IMR-90 (cell line): ENCODE measurements around the gene SOX11. TPM values are rescaled to one million over a fixed set of nuclear protein-coding genes. Genes with fewer than 3 reads are reported as not detected.
A peak's percentile ranks its signal among the peaks of the same experiment; 100 is the strongest.

Experiments
- ATAC-seq: fragments of 200-7000 bp; cut with Tn5 transposase; 2 replicates; pipeline ENCODE4 v1.9.1; 2020; ENCODE audit warnings: low read depth, mild to moderate bottlenecking, moderate library complexity
- BruUV-seq: library from RNA; stranded (reverse); fragments of 400-500 nt; replicated peaks from 2 replicates; lab custom pipeline; 2021; lab: Mats Ljungman, UMichigan
- CTCF ChIA-PET: fragments of 300-600 bp; formaldehyde crosslinking; extraction: SDS; loops from one replicate; lab custom pipeline; 2021; ENCODE audit warnings: antibody characterized with exemption; lab: Yijun Ruan, JAX
- POLR2A ChIA-PET: fragments of 300-600 bp; sonication (Branson Sonifier 250); formaldehyde crosslinking; loops from one replicate; lab custom pipeline; 2022; ENCODE audit warnings: antibody characterized with exemption; ENCODE audit not compliant: unreplicated experiment; lab: Charles Lee
- DNase-seq: peaks from one replicate; pipeline ENCODE4 v3.0.0; 2013
- H2AFZ ChIP-seq: replicated peaks from 2 replicates; pipeline ENCODE3; 2013; ENCODE audit warnings: low read length, mild to moderate bottlenecking; ENCODE audit not compliant: poor library complexity
- H2AK5ac ChIP-seq: 2 replicates; pipeline ENCODE4 v1.6.1; 2013; ENCODE audit warnings: low read depth, low read length, inconsistent platforms
- H2AK9ac ChIP-seq: replicated peaks from 2 replicates; pipeline ENCODE3; 2013; ENCODE audit warnings: mild to moderate bottlenecking, low read depth, low read length, moderate library complexity; ENCODE audit not compliant: poor library complexity
- H2BK120ac ChIP-seq: 2 replicates; pipeline ENCODE4 v1.6.1; 2013; ENCODE audit warnings: low read depth, low read length, inconsistent platforms
- H2BK15ac ChIP-seq: 3 replicates; pipeline ENCODE4 v1.6.1; 2013; ENCODE audit warnings: low read depth, low read length, inconsistent platforms
- H2BK20ac ChIP-seq: 2 replicates; pipeline ENCODE4 v1.6.1; 2013; ENCODE audit warnings: low read depth, mild to moderate bottlenecking, inconsistent platforms, low read length, moderate library complexity
- H2BK5ac ChIP-seq: 2 replicates; pipeline ENCODE4 v1.6.1; 2013; ENCODE audit warnings: mild to moderate bottlenecking, low read depth, low read length, inconsistent platforms; ENCODE audit not compliant: poor library complexity, severe bottlenecking
- H3K14ac ChIP-seq: replicated peaks from 2 replicates; pipeline ENCODE4 v1.6.1; 2013; ENCODE audit warnings: low read depth, low read length, inconsistent platforms
- H3K18ac ChIP-seq: 2 replicates; pipeline ENCODE4 v1.6.1; 2013; ENCODE audit warnings: low read depth, low read length, control low read depth
- H3K23ac ChIP-seq: 2 replicates; pipeline ENCODE4 v1.6.1; 2013; ENCODE audit warnings: low read depth, low read length, inconsistent platforms
- H3K27ac ChIP-seq: 2 replicates; pipeline ENCODE4 v1.5.1; 2013; ENCODE audit warnings: mild to moderate bottlenecking, control low read depth, low read length; ENCODE audit not compliant: insufficient read depth
- H3K27me3 ChIP-seq: 2 replicates; pipeline ENCODE4 v1.6.1; 2013; ENCODE audit warnings: low read length; ENCODE audit not compliant: control insufficient read depth, insufficient read depth
- H3K36me3 ChIP-seq: 2 replicates; pipeline ENCODE4 v1.6.1; 2013; ENCODE audit warnings: low read length, mixed read lengths; ENCODE audit not compliant: control insufficient read depth, insufficient read depth
- H3K4ac ChIP-seq: 2 replicates; pipeline ENCODE4 v1.6.1; 2013; ENCODE audit warnings: low read depth, low read length, inconsistent platforms
- H3K4me1 ChIP-seq: 2 replicates; pipeline ENCODE4 v1.6.1; 2013; ENCODE audit warnings: low read length, mixed read lengths; ENCODE audit not compliant: control insufficient read depth, insufficient read depth
- H3K4me2 ChIP-seq: 2 replicates; pipeline ENCODE4 v1.6.1; 2013; ENCODE audit warnings: low read depth, mild to moderate bottlenecking, control low read depth, low read length, moderate library complexity
- H3K4me3 ChIP-seq: 2 replicates; pipeline ENCODE4 v1.5.1; 2013; ENCODE audit warnings: low read depth, mild to moderate bottlenecking, control low read depth, low read length, moderate library complexity; ENCODE audit not compliant: insufficient read depth
- H3K56ac ChIP-seq: 2 replicates; pipeline ENCODE4 v1.6.1; 2013; ENCODE audit warnings: low read length, inconsistent platforms; ENCODE audit not compliant: insufficient read depth; ENCODE audit errors: extremely low read depth
- H3K79me1 ChIP-seq, 2 experiments: 2 replicates each; pipeline ENCODE4 v1.6.1; 2013; ENCODE audit warnings: low read length in 2 of 2, inconsistent platforms in 1 of 2, low read depth in 1 of 2
- H3K9ac ChIP-seq: 2 replicates; pipeline ENCODE4 v1.6.1; 2013; ENCODE audit warnings: low read depth, low read length, control low read depth
- H3K9me1 ChIP-seq: 2 replicates; pipeline ENCODE4 v1.6.1; 2013; ENCODE audit warnings: low read length, inconsistent platforms; ENCODE audit not compliant: insufficient read depth
- H3K9me3 ChIP-seq: 2 replicates; pipeline ENCODE4 v1.6.1; 2013; ENCODE audit warnings: low read length; ENCODE audit not compliant: control insufficient read depth, insufficient read depth
- H4K20me1 ChIP-seq: 2 replicates; pipeline ENCODE4 v1.6.1; 2013; ENCODE audit warnings: low read length, inconsistent platforms; ENCODE audit not compliant: insufficient read depth
- H4K5ac ChIP-seq: 2 replicates; pipeline ENCODE4 v1.6.1; 2013; ENCODE audit warnings: mild to moderate bottlenecking, low read depth, low read length, control low read depth
- H4K8ac ChIP-seq, 2 experiments: 2 replicates each; pipeline ENCODE4 v1.6.1; 2013; ENCODE audit warnings: low read depth in 2 of 2, low read length in 2 of 2, control low read depth in 1 of 2, inconsistent platforms in 1 of 2
- H4K91ac ChIP-seq: 2 replicates; pipeline ENCODE4 v1.6.1; 2013; ENCODE audit warnings: low read depth, low read length, inconsistent platforms; ENCODE audit not compliant: insufficient read depth
- NFE2L2 ChIP-seq: fragments of 150-350 bp; IDR thresholded peaks from 2 replicates; pipeline ENCODE4 v1.6.1; 2016; ENCODE audit warnings: low read depth, mild to moderate bottlenecking, low read length
- WGBS, 2 experiments: methylation state at CpG; one replicate each; pipeline versions ENCODE4 v1.1.5 to v1.1.7; 2013; ENCODE audit warnings: missing lambda C conversion rate in 2 of 2; ENCODE audit not compliant: insufficient read length in 1 of 2; ENCODE audit errors: extremely low coverage in 2 of 2; 5-methylcytosine and 5-hydroxymethylcytosine counted together
- dilution Hi-C: fragments of 300-500 bp; cut with HindIII; formaldehyde crosslinking; loops from one replicate; pipeline ENCODE4 v1.14.3; 2018; ENCODE audit warnings: low sequenced_read_pairs; ENCODE audit not compliant: unreplicated experiment
- in situ Hi-C: fragments of 300-500 bp; cut with MboI; formaldehyde crosslinking; loops from 3 replicates; pipeline ENCODE4 v1.14.3; 2019; ENCODE audit warnings: low sequenced_read_pairs, inconsistent platforms, mixed read lengths
- intact Hi-C: fragments of 100-400 bp; cut with micrococcal nuclease; formaldehyde crosslinking; loops from 2 replicates; pipeline ENCODE4 v1.10.0; 2022
- polyA plus RNA-seq, 3 experiments: library from polyadenylated mRNA; depleted of rRNA; stranded (reverse); fragments of >200 nt; gene quantifications; 2 replicates each; pipeline ENCODE4 v1.2.3, GENCODE V29; 2012; ENCODE audit warnings: low replicate concordance in 1 of 3
- total RNA-seq: library from RNA; depleted of rRNA; stranded (reverse); fragments of >200 nt; gene quantifications from 2 replicates; pipeline ENCODE4 v1.2.3, GENCODE V29; 2012

The SOX11 gene
- total and polyA plus RNA-seq, 2 of the 4 experiments (the other 2 are of a cell fraction), result 1.9 to 2.2 TPM

- CTCF ChIA-PET, result interaction anchor here (0.5 kb wide), 1 partner anchor 422 kb away, joined by 3 read pairs; no protein-coding TSS in a partner anchor
- intact Hi-C loops (loop anchor here (2.0 to 5.0 kb wide), 2 partner anchors 222 to 490 kb away; no protein-coding TSS in a partner anchor), in situ Hi-C loops (no loop called here), dilution Hi-C loops (no loop called here)
- peak overlapping the region; percentile 74 for H3K27ac ChIP-seq
- H2BK120ac ChIP-seq, result no peak overlapping the region
- no peaks in the 10 kb centered on the region for H3K9me3 ChIP-seq
- peak overlapping the region; percentile 74 for H3K4me3 ChIP-seq
- H3K56ac ChIP-seq, result peak overlapping the region; percentile 22
- peaks cover 0 to 11% of the 10 kb centered on the region in 2 experiments; a peak in 2 of 4 replicates for H3K79me1 ChIP-seq
- H4K5ac ChIP-seq, result no peak overlapping the region
- H3K36me3 ChIP-seq, result no peaks in the 10 kb centered on the region
- peak overlapping the region; percentile 88 for H2AFZ ChIP-seq
- BruUV-seq, result no TSS peak
- peak overlapping the region; percentile 75 for H2AK9ac ChIP-seq
- H2BK15ac ChIP-seq, result no peak overlapping the region
- peaks cover 12% of the 10 kb centered on the region; the same call in 1 of the 2 replicates for H4K20me1 ChIP-seq
- TF ChIP-seq NFE2L2, result no peak
- H2BK5ac ChIP-seq, result peak overlapping the region; percentile 22
- DNase-seq (peak; percentile 44), ATAC-seq (peak; percentile 1)
- H3K4me1 ChIP-seq, result peaks cover 3% of the 10 kb centered on the region; the same call in 1 of the 2 replicates
- peak overlapping the region; percentile 81 for H3K14ac ChIP-seq
- peak overlapping the region; percentile 30; the same call in 1 of the 2 replicates for H2AK5ac ChIP-seq
- H2BK20ac ChIP-seq, result 0 out of 2 replicates have a peak overlapping the region, but pooled peaks have one; percentile 14
- no peak overlapping the region for H3K18ac ChIP-seq
- H4K8ac ChIP-seq, result no peak overlapping the region
- H3K4ac ChIP-seq, result peak overlapping the region; percentile 31; the same call in 1 of the 2 replicates
- H3K4me2 ChIP-seq, result peak overlapping the region; percentile 75
- H3K23ac ChIP-seq, result peak overlapping the region; percentile 92
- POLR2A ChIA-PET, result interaction anchor here (0.6 kb wide), 1 partner anchor 19 kb away, joined by 3 read pairs; no protein-coding TSS in a partner anchor
- no peaks in the 10 kb centered on the region for H3K9me1 ChIP-seq
- peak overlapping the region; percentile 54 for H3K9ac ChIP-seq
- 0% methylated on average over 55 of the region's 69 CpGs; no CpG with 5 or more reads in 1 of the 2 experiments for WGBS, 2 experiments
- no peaks in the 10 kb centered on the region for H3K27me3 ChIP-seq
- H4K91ac ChIP-seq, result peak overlapping the region; percentile 32; the same call in 1 of the 2 replicates
Measured at GRCh38 chr2:5692561-5693286, 540 bp downstream of the SOX11 start.
